ENCODE results near the gene RIIAD1.

GRCh38 chr1:151773702-151774101 lies 52.4 kb downstream of the RIIAD1 start:
- TF ChIP-seq SIN3A (IDR thresholded peaks at IDR 0.05; ENCODE audit: low read depth) (no peak), CTCF (IDR thresholded peaks at IDR 0.05 in 2 of 3, conservative IDR thresholded peaks at IDR 0.05 in 1 of 3; ENCODE audit: borderline replicate concordance in 1 of 3, insufficient read depth in 1 of 3, low read depth in 2 of 3, low read length in 2 of 3) (no peak)
